Measurements from ENCODE around the gene CABCOCO1.

The CABCOCO1 gene

DNA sequence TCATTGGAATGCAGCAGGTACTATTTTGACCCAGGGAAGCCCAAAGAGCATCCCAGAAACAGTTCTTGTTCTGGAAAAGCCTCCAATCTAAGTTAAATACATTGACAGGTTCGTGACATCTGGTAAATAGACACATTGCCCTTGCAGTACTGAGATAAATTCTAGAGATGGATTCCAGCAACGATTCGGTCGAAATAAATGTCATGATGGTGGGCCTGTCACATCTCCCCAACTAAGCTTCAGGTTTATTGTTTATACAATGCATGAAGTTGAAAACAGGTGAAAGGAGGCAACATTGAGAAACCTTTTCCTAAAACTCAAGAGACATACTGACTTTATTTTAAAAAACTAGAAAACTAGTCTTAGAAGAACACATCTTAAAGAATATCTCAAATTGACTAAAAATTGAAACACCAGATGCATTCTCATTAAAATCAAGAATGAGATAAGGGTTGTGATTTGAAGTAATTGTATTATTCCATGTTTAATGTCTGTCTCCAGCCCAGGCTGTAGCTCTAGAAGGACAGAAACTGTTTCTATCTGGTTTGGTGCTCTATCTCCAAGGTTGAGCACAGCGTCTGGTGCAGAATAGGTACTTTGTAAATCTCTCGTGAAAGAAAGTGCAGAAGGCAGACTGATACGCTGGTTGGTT lies 114.0 kb downstream of the CABCOCO1 start:
- no peak overlapping the region for H3K4me3 Mint-ChIP-seq
- H3K27ac Mint-ChIP-seq = no peak overlapping the region
- no peaks in the 10 kb centered on the region for H3K27me3 Mint-ChIP-seq (ENCODE audit: low read depth, poor library complexity)
- H3K4me1 Mint-ChIP-seq = no peaks in the 10 kb centered on the region
- DNase-seq = no peak
- H3K9me3 Mint-ChIP-seq = no peaks in the 10 kb centered on the region
- H3K36me3 Mint-ChIP-seq (ENCODE audit: low read depth) = no peaks in the 10 kb centered on the region
- TF ChIP-seq, protein P1, sequence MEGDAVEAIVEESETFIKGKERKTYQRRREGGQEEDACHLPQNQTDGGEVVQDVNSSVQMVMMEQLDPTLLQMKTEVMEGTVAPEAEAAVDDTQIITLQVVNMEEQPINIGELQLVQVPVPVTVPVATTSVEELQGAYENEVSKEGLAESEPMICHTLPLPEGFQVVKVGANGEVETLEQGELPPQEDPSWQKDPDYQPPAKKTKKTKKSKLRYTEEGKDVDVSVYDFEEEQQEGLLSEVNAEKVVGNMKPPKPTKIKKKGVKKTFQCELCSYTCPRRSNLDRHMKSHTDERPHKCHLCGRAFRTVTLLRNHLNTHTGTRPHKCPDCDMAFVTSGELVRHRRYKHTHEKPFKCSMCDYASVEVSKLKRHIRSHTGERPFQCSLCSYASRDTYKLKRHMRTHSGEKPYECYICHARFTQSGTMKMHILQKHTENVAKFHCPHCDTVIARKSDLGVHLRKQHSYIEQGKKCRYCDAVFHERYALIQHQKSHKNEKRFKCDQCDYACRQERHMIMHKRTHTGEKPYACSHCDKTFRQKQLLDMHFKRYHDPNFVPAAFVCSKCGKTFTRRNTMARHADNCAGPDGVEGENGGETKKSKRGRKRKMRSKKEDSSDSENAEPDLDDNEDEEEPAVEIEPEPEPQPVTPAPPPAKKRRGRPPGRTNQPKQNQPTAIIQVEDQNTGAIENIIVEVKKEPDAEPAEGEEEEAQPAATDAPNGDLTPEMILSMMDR (IDR thresholded peaks at IDR 0.05) = no peak

GRCh38 chr10:61778137-61778536 lies 115.4 kb downstream of the CABCOCO1 start:
- Mint-ChIP-seq H3K9me3 (no peaks in the 10 kb centered on the region), H3K36me3 (ENCODE audit: low read depth) (no peaks in the 10 kb centered on the region), H3K27me3 (ENCODE audit: low read depth, poor library complexity) (no peaks in the 10 kb centered on the region), H3K4me1 (no peaks in the 10 kb centered on the region), H3K4me3 (no peak overlapping the region), H3K27ac (no peak overlapping the region)
- TF ChIP-seq, protein P1 (IDR thresholded peaks at IDR 0.05) = no peak
- no peak for DNase-seq

- Mint-ChIP-seq H3K27me3 (ENCODE audit: low read depth, poor library complexity) (no peaks in the 10 kb centered on the region), H3K27ac (no peak overlapping the region), H3K36me3 (ENCODE audit: low read depth) (no peaks in the 10 kb centered on the region), H3K9me3 (no peaks in the 10 kb centered on the region), H3K4me1 (no peaks in the 10 kb centered on the region), H3K4me3 (no peak overlapping the region)
- TF ChIP-seq, protein P1 (IDR thresholded peaks at IDR 0.05) = no peak
- DNase-seq = no peak
These were observed 116.5 kb downstream of the CABCOCO1 start for GRCh38 chr10:61779276-61779675.

GRCh38 chr10:61779950-61780659 lies 117.4 kb downstream of the CABCOCO1 start:
- no peaks in the 10 kb centered on the region for H3K27me3 Mint-ChIP-seq (ENCODE audit: low read depth, poor library complexity)

GRCh38 chr10:61780732-61781131 lies 118.0 kb downstream of the CABCOCO1 start:
- no peaks in the 10 kb centered on the region for H3K9me3 Mint-ChIP-seq
- no peaks in the 10 kb centered on the region for H3K27me3 Mint-ChIP-seq (ENCODE audit: low read depth, poor library complexity)
- TF ChIP-seq, protein P1 (IDR thresholded peaks at IDR 0.05) = no peak
- no peak for DNase-seq
- no peaks in the 10 kb centered on the region for H3K4me1 Mint-ChIP-seq
- no peak overlapping the region for H3K4me3 Mint-ChIP-seq
- no peak overlapping the region for H3K27ac Mint-ChIP-seq
- H3K36me3 Mint-ChIP-seq (ENCODE audit: low read depth) = no peaks in the 10 kb centered on the region

More at GRCh38 chr10:61779950-61780659, 117.4 kb downstream of the CABCOCO1 start:
- H3K4me1 Mint-ChIP-seq = no peaks in the 10 kb centered on the region
- DNase-seq = no peak
- no peak overlapping the region for H3K27ac Mint-ChIP-seq
- TF ChIP-seq, protein P1 (IDR thresholded peaks at IDR 0.05) = no peak
- no peaks in the 10 kb centered on the region for H3K36me3 Mint-ChIP-seq (ENCODE audit: low read depth)
- H3K4me3 Mint-ChIP-seq = no peak overlapping the region
- no peaks in the 10 kb centered on the region for H3K9me3 Mint-ChIP-seq

Measured in nephron progenitor cell (in vitro differentiated cells).